ENCODE results near the gene SMIM43. TPM values are rescaled to one million over a fixed set of nuclear protein-coding genes. Genes with fewer than 3 reads are reported as not detected.
"Not testable (repeated sequence)": the region's sequence is repeated elsewhere in the genome, so short reads cannot be mapped to it uniquely, and the experiment has no call there.

The SMIM43 gene
- total RNA-seq, 1 donor from 2014 or later: not detected

GRCh38 chr4:121760205-121760604, 4.8 kb downstream of the SMIM43 start:
- DNase-seq (ENCODE audit: low spot score in 2 of 2): no peak
- TF ChIP-seq CTCF (IDR thresholded peaks at IDR 0.05): no peak
- intact Hi-C loops (cut with DNase I): no loop called here
- Histone ChIP-seq H3K36me3 (no peaks in the 10 kb centered on the region), H3K27ac (no peak overlapping the region), H3K4me1 (no peaks in the 10 kb centered on the region), H3K27me3 (no peaks in the 10 kb centered on the region), H3K9me3 (no peaks in the 10 kb centered on the region), H3K4me3 (no peak overlapping the region)

- H3K9me3 ChIP-seq: no peaks in the 10 kb centered on the region
- no peaks in the 10 kb centered on the region for H3K27me3 ChIP-seq
- H3K4me1 ChIP-seq: no peaks in the 10 kb centered on the region
- DNase-seq (ENCODE audit: low spot score in 2 of 2): no peak
- no peak overlapping the region for H3K4me3 ChIP-seq
- TF ChIP-seq CTCF (IDR thresholded peaks at IDR 0.05): no peak
- no peaks in the 10 kb centered on the region for H3K36me3 ChIP-seq
- intact Hi-C loops (cut with DNase I): no loop called here
- no peak overlapping the region for H3K27ac ChIP-seq
These were observed 5.9 kb downstream of the SMIM43 start for GRCh38 chr4:121758925-121759568.

GRCh38 chr4:121752142-121752541, 12.8 kb downstream of the SMIM43 start:
- H3K27me3 ChIP-seq; H3K27ac ChIP-seq; H3K4me3 ChIP-seq; H3K4me1 ChIP-seq; intact Hi-C loops (cut with DNase I); H3K36me3 ChIP-seq; H3K9me3 ChIP-seq; DNase-seq (ENCODE audit: low spot score in 2 of 2): not testable (repeated sequence)

GRCh38 chr4:121749225-121749624, 15.7 kb downstream of the SMIM43 start:
- intact Hi-C loops (cut with DNase I): no loop called here
- Histone ChIP-seq H3K4me3 (no peak overlapping the region), H3K4me1 (no peaks in the 10 kb centered on the region), H3K36me3 (no peaks in the 10 kb centered on the region), H3K27ac (no peak overlapping the region), H3K27me3 (no peaks in the 10 kb centered on the region), H3K9me3 (no peaks in the 10 kb centered on the region)
- DNase-seq (ENCODE audit: low spot score in 2 of 2): no peak
- TF ChIP-seq CTCF (IDR thresholded peaks at IDR 0.05): no peak

GRCh38 chr4:121742794-121743193, 22.2 kb downstream of the SMIM43 start:
- intact Hi-C loops (cut with DNase I): no loop called here
- no peak for TF ChIP-seq CTCF (IDR thresholded peaks at IDR 0.05)
- no peak for DNase-seq (ENCODE audit: low spot score in 2 of 2)
- Histone ChIP-seq H3K4me3 (no peak overlapping the region), H3K4me1 (no peaks in the 10 kb centered on the region), H3K27ac (no peak overlapping the region), H3K27me3 (no peaks in the 10 kb centered on the region), H3K36me3 (no peaks in the 10 kb centered on the region), H3K9me3 (no peaks in the 10 kb centered on the region)

- Histone ChIP-seq H3K4me3 (no peak overlapping the region), H3K4me1 (no peaks in the 10 kb centered on the region), H3K36me3 (no peaks in the 10 kb centered on the region), H3K27ac (no peak overlapping the region), H3K9me3 (no peaks in the 10 kb centered on the region), H3K27me3 (no peaks in the 10 kb centered on the region)
- DNase-seq (ENCODE audit: low spot score in 2 of 2): no peak
- TF ChIP-seq CTCF (IDR thresholded peaks at IDR 0.05): no peak
- intact Hi-C loops (cut with DNase I): no loop called here
These were observed 23.2 kb downstream of the SMIM43 start for GRCh38 chr4:121741751-121742150.
